ENCODE results near the gene ARAF.
A peak's percentile ranks its signal among the peaks of the same experiment; 100 is the strongest.
"Not testable (repeated sequence)": the region's sequence is repeated elsewhere in the genome, so short reads cannot be mapped to it uniquely, and the experiment has no call there.

ARAF gene

GRCh38 chrX:47560934-47561658 is at the start of gene ARAF:
Gene ARAF, plus strand, starts transcription at chrX:47561205. Its CDS starts 1,763 bp downstream, at chrX:47562968.
- DNase-seq: peak; percentile 97

DNA sequence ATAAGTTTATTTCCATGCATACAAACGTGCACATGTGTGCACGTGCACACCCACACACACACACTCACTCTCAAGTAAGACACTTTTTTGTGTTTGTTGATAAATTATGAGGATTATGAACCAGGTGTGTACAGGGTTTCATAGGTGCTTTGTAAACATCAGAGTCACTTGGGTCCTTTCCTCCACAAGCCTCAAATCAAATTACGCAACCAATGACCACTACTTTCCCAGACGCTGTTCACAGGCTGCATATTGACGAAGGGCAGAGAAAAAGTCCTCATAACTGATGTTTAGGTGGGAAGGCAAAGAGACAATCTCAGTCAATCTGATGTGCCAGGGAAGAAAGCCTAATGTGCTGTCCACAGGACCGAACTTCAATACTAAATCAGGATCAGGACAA is 48.6 kb upstream of the ARAF start:
- DNase-seq: not testable (repeated sequence)

DNA sequence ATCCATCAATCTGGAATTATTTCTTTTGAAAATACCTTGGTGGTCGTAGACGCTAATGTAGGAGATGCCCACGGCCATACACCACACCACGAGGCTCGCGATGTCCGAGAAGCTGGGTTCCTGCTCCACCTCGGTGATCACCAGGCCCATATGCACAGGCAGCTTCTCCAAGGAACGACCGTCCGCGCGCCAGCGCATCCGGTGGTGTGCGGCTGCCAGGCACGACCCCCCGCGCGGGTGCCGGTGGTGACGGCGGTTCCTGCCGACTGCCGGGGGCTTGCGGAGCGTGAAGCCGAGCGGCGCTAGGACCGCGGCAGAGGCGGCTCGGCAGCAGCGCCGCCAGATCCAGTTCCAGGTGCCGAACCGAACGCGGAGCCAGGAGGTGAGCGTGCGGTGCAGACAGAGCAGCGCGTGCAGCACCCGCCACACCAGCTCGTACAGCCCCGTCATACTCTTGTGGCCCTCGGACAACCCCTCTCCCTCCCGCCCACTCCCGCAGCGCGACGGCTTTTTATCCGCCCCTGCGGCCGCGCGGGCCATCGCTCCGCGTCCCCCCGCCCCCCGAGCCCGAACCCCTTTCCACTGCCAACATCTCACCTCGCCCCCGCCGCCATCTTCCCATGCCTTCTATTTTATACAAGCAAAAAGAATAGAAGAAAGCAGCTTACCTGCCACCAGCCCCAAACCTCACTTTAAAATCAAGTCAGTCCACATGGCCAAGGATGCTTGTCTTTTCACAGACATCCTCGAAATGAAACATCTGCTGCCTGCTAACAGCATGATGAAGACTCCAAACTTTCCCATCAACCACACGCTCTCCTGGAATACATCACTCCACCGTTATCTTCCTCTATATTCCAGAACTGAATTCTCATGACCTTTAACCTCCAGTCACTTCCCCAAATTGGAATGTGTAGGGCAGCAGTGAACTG is 47.7 kb upstream of the ARAF start:
- peak; percentile 63 for DNase-seq

DNA sequence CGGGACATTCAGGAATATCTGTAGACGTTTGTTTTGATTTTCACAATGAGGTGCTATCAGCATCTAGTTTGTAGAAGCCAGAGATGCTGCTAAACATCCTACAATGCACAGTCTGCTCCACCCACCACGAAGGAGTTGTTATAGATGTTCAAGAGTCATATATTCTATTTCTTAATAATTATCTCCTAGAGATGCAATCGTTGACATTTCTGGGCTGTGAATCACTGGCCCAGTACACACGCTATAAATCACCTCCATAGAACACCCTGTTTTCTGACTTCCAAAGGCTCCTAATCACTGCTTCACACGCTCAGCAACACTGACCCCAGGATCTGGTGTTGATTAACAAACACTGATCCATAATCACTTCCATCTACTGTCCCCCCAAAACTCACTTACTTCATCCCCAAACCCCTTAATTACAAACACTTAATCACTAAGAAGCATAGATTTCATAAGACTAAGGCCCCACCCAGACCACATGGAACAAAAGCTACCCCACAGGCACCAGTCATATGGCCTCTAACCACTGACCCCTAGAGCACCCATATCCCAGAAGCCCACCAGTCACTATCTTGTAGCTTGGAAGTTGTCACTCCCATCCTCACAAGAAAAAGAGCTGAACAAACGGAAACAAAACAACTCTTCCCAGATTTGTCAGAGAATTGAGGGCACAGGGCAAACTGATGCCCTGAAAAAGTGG is 46.3 kb upstream of the ARAF start:
- DNase-seq: no peak

DNA sequence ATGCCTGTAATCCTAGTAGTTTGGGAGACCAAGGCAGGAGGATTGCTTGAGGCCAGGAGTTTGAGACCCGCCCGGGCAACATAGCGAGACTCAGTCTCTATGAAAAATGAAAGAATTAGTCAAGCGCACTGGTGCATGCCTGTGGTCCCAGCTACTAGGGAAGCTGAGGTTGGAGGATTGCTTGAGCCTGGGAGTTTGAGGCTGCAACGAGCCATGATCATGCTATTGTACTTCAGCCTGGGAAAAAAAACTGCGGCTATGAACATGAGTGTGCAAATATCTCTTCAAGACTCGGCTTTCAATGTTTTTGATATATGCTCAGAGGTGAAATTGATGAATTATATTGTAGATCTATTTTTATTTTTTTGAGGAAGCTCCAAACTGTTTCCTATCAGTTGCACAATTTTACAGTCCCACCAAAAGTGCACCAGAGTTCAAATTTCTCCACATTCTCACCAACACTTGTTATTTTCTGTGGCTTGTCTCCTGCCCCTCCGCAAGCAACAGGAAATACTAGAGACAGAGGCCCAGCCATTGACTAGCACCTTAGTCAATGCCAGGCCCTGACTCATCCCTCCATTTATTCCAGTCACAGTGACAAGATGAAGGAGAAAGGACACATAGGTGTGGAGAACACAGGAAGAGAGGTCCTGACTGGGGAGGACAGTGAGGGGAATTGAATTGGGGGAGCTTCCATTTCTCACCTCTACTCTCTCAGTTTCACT is 44.9 kb upstream of the ARAF start:
- no peak for DNase-seq

- DNase-seq: no peak
These were observed 42.9 kb upstream of the ARAF start for GRCh38 chrX:47518144-47518543.

GRCh38 chrX:47523297-47523696 is 37.7 kb upstream of the ARAF start:
- DNase-seq: peak; percentile 92

DNA sequence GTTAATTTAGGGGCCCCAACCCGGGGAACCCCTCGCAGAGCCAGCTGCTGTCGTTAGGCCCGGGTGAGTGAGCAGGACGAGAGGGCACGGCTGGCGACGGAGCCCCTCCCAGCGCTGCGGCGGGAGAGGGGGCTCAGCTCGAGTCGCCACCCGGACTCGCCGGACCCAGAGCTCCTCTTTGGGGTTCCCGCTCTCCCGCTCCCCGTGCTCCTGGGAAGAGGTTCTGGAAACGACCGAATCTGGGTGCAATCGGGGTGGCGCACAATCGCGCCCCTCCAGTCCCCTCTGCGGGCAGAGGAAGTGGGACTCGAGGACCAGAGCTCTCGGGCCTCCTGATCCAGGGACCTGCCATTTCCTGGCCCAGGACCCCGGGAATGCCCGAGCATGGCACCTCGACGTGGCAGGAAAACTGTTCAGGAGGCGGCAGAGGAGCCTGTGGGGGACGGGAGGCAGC is 37.3 kb upstream of the ARAF start:
- DNase-seq: no peak

GRCh38 chrX:47529548-47529947 is 31.5 kb upstream of the ARAF start:
- DNase-seq: no peak

GRCh38 chrX:47530049-47530448 is 31.0 kb upstream of the ARAF start:
- no peak for DNase-seq

GRCh38 chrX:47539860-47540259 is 21.1 kb upstream of the ARAF start:
- DNase-seq: no peak

GRCh38 chrX:47540754-47541538 is 20.1 kb upstream of the ARAF start:
- no peak for DNase-seq

DNA sequence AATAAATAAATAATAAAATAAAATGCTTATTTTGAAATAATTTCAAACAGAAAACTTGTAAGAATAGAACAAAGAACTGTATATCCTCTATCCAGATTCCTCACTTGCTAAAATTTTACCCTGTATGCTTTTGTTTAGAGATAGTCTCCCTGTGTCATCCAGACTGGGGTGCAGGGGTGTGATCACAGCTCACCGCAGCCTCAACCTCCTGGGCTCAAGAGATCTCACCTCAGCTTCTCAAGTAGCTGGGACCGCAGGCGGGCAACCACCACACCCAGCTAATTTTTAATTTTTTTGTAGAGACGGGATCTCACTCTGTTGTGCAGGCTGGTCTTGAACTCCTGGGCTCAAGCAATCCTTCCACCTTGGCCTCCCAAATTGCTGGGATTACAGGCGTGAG is 17.5 kb upstream of the ARAF start:
- DNase-seq: no peak

- DNase-seq: peak; percentile 93
These were observed 4.9 kb upstream of the ARAF start for GRCh38 chrX:47556045-47556623.

DNA sequence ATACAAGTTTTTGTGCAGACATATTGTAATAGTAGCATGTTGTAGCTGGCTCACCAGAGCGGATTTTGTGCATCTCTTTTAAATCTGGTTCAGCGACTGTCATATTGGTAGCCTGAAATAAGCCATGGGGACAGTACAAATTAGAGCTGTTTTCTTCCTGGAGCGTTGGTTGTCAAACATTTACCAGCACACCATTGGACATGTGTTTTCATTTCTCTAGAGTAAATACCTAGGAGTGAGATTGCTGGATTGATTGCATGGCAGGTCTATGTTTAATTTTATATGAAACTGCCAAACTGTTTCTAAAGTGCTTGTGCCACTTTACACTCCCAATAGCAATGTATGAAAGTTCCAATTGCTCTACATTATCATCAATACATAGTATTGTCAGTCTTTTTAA is 2.6 kb upstream of the ARAF start:
- DNase-seq: no peak

GRCh38 chrX:47560179-47560933 is 649 bp upstream of the ARAF start:
- DNase-seq: no peak

- DNase-seq: no peak
These were observed 700 bp downstream of the ARAF start for GRCh38 chrX:47561659-47562151.

DNA sequence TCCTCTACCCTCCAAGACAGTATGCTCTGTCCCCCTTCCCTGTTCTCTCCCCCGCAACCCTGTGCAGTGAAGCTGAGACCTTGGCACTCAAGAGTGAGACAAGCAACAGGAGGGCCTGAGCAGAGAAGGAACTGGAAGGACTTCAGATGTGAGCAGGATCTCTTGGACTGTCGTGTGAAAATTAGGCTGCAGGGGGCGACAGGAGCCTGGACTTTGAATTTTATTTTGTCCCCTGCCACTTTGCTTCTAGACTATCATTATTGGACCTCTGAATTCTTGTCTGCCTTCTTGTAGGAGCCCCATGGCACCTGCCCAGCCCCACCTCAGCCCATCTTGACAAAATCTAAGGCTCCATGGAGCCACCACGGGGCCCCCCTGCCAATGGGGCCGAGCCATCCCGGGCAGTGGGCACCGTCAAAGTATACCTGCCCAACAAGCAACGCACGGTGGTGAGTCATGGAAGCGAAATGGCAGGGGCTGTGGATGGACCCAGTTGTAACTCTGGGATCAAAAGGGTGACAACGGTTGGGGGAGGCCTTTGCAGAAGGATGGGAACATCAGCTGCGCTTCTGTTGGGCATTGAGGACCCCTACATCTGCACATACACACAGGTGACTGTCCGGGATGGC is 1.7 kb downstream of the ARAF start:
- DNase-seq: peak; percentile 68

DNA sequence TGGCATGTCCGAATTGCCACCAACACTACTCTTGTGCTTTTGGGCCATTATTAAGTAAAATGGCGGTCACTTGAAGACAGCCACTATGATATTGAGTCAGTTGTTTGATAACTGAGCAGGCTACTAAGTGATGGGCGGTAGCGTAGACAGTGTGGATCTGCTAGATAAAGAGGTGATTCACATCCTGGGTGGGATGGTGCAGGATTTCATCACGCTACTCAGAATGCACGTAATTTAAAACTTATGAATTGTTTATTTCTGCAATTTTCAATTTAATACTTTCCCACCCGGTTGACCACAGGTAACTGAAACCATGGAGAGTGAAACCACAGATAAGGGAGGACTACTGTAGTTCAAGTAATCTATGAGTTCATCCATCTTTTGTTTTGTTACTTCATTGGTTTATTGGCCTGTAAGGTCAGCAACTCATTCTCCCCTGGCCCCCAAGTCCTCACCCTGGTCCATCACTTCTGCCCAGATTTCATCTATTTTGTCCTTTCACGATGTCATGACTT is 2.9 kb downstream of the ARAF start:
- no peak for DNase-seq

Data from activated effector memory CD4-positive, alpha-beta T cell treated with anti-CD3 and anti-CD28 coated beads, Interleukin-2, amount 50 U/mL, for 16 hours (primary cell).